HEK293 (cell line): ENCODE results near the gene ZNF565.
A peak's percentile ranks its signal among the peaks of the same experiment; 100 is the strongest.

Experiments
- BCL11A ChIP-seq: fragments of 450-650 bp; formaldehyde crosslinking; IDR thresholded peaks from 2 replicates; pipeline ENCODE4 v1.5.1; 2016; ENCODE audit warnings: low read depth, missing biosample characterization, missing genetic modification characterization
- KLF10 ChIP-seq: fragments of 450-650 bp; IDR thresholded peaks from 2 replicates; pipeline ENCODE4 v1.5.1; 2018; ENCODE audit warnings: missing biosample characterization, mild to moderate bottlenecking, missing genetic modification characterization
- SP3 ChIP-seq: fragments of 450-650 bp; formaldehyde crosslinking; IDR thresholded peaks from 2 replicates; pipeline ENCODE4 v1.5.1; 2016; ENCODE audit warnings: missing biosample characterization, missing genetic modification characterization
- ZBTB20 ChIP-seq: fragments of 450-650 bp; formaldehyde crosslinking; IDR thresholded peaks from 2 replicates; pipeline ENCODE4 v1.5.1; 2016; ENCODE audit warnings: missing biosample characterization, missing genetic modification characterization
- ZFHX2 ChIP-seq: fragments of 450-650 bp; formaldehyde crosslinking; conservative IDR thresholded peaks from 2 replicates; pipeline ENCODE4 v1.5.1; 2016; ENCODE audit warnings: missing biosample characterization, missing genetic modification characterization
- ZNF133 ChIP-seq: fragments of 450-650 bp; formaldehyde crosslinking; IDR thresholded peaks from 2 replicates; pipeline ENCODE4 v1.5.1; 2016; ENCODE audit warnings: missing biosample characterization, missing genetic modification characterization
- ZNF202 ChIP-seq: fragments of 450-650 bp; formaldehyde crosslinking; IDR thresholded peaks from 2 replicates; pipeline ENCODE4 v1.5.1; 2016; ENCODE audit warnings: missing biosample characterization, missing genetic modification characterization, borderline replicate concordance
- ZNF302 ChIP-seq: fragments of 450-650 bp; formaldehyde crosslinking; IDR thresholded peaks from 2 replicates; pipeline ENCODE4 v1.5.1; 2016; ENCODE audit warnings: missing biosample characterization, missing genetic modification characterization, low read depth
- ZNF404 ChIP-seq: fragments of 450-650 bp; formaldehyde crosslinking; IDR thresholded peaks from 2 replicates; pipeline ENCODE4 v1.5.1; 2017; ENCODE audit warnings: missing biosample characterization, missing genetic modification characterization
- ZNF549 ChIP-seq: fragments of 450-650 bp; IDR thresholded peaks from 2 replicates; pipeline ENCODE4 v1.5.1; 2018; ENCODE audit warnings: missing biosample characterization, missing genetic modification characterization, mild to moderate bottlenecking, inconsistent platforms, moderate library complexity
- ZNF558 ChIP-seq: fragments of 450-650 bp; formaldehyde crosslinking; IDR thresholded peaks from 2 replicates; pipeline ENCODE4 v1.5.1; 2016; ENCODE audit warnings: missing biosample characterization, missing genetic modification characterization
- ZNF585B ChIP-seq: fragments of 450-650 bp; formaldehyde crosslinking; IDR thresholded peaks from 2 replicates; pipeline ENCODE4 v1.5.1; 2016; ENCODE audit warnings: missing biosample characterization, missing genetic modification characterization
- ZNF600 ChIP-seq: fragments of 450-650 bp; formaldehyde crosslinking; IDR thresholded peaks from 2 replicates; pipeline ENCODE4 v1.5.1; 2016; ENCODE audit warnings: missing biosample characterization, missing genetic modification characterization
- ZNF692 ChIP-seq: fragments of 450-650 bp; formaldehyde crosslinking; IDR thresholded peaks from 2 replicates; pipeline ENCODE4 v1.5.1; 2016; ENCODE audit warnings: missing biosample characterization, missing genetic modification characterization
- ZNF701 ChIP-seq: fragments of 450-650 bp; formaldehyde crosslinking; IDR thresholded peaks from 2 replicates; pipeline ENCODE4 v1.5.1; 2016; ENCODE audit warnings: missing biosample characterization, missing genetic modification characterization
- ZNF76 ChIP-seq: fragments of 450-650 bp; formaldehyde crosslinking; IDR thresholded peaks from 2 replicates; pipeline ENCODE4; 2016; ENCODE audit warnings: low read depth, missing biosample characterization, missing genetic modification characterization, borderline replicate concordance
- ZNF837 ChIP-seq: fragments of 450-650 bp; formaldehyde crosslinking; IDR thresholded peaks from 2 replicates; pipeline ENCODE4 v1.5.1; 2016; ENCODE audit warnings: missing biosample characterization, missing genetic modification characterization
- ZSCAN23 ChIP-seq: fragments of 450-650 bp; formaldehyde crosslinking; IDR thresholded peaks from 2 replicates; pipeline ENCODE4 v1.5.1; 2016; ENCODE audit warnings: missing biosample characterization, missing genetic modification characterization
- ZSCAN30 ChIP-seq: fragments of 450-650 bp; IDR thresholded peaks from 2 replicates; pipeline ENCODE4 v1.5.1; 2018; ENCODE audit warnings: missing biosample characterization, mild to moderate bottlenecking, missing genetic modification characterization, moderate library complexity
- TF ChIP-seq, protein P1 (sequence below): fragments of 450-650 bp; formaldehyde crosslinking; IDR thresholded peaks from 2 replicates; pipeline ENCODE4 v1.5.1; 2016; ENCODE audit warnings: missing biosample characterization, missing genetic modification characterization, borderline replicate concordance
- TF ChIP-seq, protein P2 (sequence below): fragments of 450-650 bp; formaldehyde crosslinking; IDR thresholded peaks from 2 replicates; pipeline ENCODE4 v1.5.1; 2016; ENCODE audit warnings: missing biosample characterization, missing genetic modification characterization
- TF ChIP-seq, protein P3 (sequence below): fragments of 450-650 bp; formaldehyde crosslinking; IDR thresholded peaks from 2 replicates; pipeline ENCODE4 v1.5.1; 2016; ENCODE audit warnings: missing biosample characterization, missing genetic modification characterization
- TF ChIP-seq, protein P4 (sequence below): fragments of 450-650 bp; formaldehyde crosslinking; IDR thresholded peaks from 2 replicates; pipeline ENCODE4 v1.5.1; 2016; ENCODE audit warnings: missing biosample characterization, missing genetic modification characterization

ZNF565 gene

GRCh38 chr19:36141039-36141927, 73.2 kb downstream of the ZNF565 start (continued):
- TF ChIP-seq, protein P1, sequence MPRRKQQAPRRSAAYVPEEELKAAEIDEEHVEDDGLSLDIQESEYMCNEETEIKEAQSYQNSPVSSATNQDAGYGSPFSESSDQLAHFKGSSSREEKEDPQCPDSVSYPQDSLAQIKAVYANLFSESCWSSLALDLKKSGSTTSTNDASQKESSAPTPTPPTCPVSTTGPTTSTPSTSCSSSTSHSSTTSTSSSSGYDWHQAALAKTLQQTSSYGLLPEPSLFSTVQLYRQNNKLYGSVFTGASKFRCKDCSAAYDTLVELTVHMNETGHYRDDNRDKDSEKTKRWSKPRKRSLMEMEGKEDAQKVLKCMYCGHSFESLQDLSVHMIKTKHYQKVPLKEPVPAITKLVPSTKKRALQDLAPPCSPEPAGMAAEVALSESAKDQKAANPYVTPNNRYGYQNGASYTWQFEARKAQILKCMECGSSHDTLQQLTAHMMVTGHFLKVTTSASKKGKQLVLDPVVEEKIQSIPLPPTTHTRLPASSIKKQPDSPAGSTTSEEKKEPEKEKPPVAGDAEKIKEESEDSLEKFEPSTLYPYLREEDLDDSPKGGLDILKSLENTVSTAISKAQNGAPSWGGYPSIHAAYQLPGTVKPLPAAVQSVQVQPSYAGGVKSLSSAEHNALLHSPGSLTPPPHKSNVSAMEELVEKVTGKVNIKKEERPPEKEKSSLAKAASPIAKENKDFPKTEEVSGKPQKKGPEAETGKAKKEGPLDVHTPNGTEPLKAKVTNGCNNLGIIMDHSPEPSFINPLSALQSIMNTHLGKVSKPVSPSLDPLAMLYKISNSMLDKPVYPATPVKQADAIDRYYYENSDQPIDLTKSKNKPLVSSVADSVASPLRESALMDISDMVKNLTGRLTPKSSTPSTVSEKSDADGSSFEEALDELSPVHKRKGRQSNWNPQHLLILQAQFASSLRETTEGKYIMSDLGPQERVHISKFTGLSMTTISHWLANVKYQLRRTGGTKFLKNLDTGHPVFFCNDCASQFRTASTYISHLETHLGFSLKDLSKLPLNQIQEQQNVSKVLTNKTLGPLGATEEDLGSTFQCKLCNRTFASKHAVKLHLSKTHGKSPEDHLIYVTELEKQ (tag by site-specific recombination) = no peak
- TF ChIP-seq ZNF837 (no peak), ZBTB20 (tag by site-specific recombination) (no peak; the same call in 1 of the 2 replicates), ZNF76 (tag by site-specific recombination) (no peak), ZNF585B (tag by site-specific recombination) (no peak), ZNF558 (tag by site-specific recombination) (no peak), ZFHX2 (tag by site-specific recombination) (peak; percentile 5; the same call in 1 of the 2 replicates), ZNF692 (tag by site-specific recombination) (peak; percentile 98), ZNF202 (tag by site-specific recombination) (no peak), BCL11A (tag by site-specific recombination) (no peak), ZNF701 (tag by site-specific recombination) (no peak), ZSCAN30 (no peak), ZNF549 (no peak), KLF10 (tag by site-specific recombination) (no peak), ZNF302 (tag by site-specific recombination) (no peak), ZNF133 (tag by site-specific recombination) (no peak), SP3 (peak; percentile 99), ZNF600 (tag by site-specific recombination) (peak; percentile 82; the same call in 1 of the 2 replicates), ZNF404 (no peak), ZSCAN23 (no peak)
- TF ChIP-seq, protein P2, sequence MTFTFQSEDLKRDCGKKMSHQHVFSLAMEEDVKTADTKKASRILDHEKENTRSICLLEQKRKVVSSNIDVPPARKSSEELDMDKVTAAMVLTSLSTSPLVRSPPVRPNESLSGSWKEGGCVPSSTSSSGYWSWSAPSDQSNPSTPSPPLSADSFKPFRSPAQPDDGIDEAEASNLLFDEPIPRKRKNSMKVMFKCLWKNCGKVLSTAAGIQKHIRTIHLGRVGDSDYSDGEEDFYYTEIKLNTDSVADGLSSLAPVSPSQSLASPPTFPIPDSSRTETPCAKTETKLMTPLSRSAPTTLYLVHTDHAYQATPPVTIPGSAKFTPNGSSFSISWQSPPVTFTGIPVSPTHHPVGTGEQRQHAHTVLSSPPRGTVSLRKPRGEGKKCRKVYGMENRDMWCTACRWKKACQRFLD (tag by site-specific recombination) = no peak
- TF ChIP-seq, protein P3, sequence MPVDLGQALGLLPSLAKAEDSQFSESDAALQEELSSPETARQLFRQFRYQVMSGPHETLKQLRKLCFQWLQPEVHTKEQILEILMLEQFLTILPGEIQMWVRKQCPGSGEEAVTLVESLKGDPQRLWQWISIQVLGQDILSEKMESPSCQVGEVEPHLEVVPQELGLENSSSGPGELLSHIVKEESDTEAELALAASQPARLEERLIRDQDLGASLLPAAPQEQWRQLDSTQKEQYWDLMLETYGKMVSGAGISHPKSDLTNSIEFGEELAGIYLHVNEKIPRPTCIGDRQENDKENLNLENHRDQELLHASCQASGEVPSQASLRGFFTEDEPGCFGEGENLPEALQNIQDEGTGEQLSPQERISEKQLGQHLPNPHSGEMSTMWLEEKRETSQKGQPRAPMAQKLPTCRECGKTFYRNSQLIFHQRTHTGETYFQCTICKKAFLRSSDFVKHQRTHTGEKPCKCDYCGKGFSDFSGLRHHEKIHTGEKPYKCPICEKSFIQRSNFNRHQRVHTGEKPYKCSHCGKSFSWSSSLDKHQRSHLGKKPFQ (tag by site-specific recombination) = no peak
- TF ChIP-seq, protein P4, sequence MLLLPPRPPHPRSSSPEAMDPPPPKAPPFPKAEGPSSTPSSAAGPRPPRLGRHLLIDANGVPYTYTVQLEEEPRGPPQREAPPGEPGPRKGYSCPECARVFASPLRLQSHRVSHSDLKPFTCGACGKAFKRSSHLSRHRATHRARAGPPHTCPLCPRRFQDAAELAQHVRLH (tag by site-specific recombination) = no peak
